ENCODE results near the gene AKIRIN2.
"Not testable (repeated sequence)": the region's sequence is repeated elsewhere in the genome, so short reads cannot be mapped to it uniquely, and the experiment has no call there.

The AKIRIN2 gene

DNA sequence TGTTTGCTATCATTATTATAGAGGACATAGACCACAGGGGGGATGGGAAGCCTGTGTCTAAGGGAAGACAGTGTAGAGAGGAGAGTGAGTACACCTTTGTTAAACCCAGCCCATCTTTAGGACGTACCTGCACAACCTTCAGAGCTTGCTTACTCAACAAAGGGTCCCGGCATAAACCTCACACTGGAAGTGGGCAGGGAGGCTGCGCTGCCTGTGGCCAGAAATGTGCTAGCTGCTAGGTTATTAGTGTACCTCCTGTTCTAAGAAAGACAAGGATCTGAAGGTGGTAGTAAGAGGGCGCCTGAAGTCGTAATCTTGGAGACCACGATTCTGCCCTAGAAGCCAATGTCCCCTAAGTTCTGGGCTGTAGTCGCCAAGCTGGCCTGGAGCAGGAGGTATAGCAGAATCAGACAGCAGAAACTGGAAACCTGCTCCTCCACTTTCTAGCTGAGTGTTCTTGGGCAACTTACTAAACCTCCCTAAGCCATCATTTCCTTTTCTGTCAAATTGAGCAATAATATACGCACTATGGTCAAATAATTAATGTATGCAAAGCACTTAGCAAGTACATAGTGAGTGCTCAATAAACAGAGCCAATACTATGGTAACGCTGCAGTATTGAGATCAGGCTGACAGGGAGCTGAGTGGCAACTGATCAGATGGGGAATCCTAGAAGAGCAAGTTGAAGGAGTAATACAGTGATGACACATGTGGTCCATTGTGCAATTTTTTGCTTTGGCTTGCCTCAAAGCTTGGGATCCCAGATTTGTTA is 16.8 kb upstream of the AKIRIN2 start:
- DNase-seq (ENCODE audit: low read depth): no peak

DNA sequence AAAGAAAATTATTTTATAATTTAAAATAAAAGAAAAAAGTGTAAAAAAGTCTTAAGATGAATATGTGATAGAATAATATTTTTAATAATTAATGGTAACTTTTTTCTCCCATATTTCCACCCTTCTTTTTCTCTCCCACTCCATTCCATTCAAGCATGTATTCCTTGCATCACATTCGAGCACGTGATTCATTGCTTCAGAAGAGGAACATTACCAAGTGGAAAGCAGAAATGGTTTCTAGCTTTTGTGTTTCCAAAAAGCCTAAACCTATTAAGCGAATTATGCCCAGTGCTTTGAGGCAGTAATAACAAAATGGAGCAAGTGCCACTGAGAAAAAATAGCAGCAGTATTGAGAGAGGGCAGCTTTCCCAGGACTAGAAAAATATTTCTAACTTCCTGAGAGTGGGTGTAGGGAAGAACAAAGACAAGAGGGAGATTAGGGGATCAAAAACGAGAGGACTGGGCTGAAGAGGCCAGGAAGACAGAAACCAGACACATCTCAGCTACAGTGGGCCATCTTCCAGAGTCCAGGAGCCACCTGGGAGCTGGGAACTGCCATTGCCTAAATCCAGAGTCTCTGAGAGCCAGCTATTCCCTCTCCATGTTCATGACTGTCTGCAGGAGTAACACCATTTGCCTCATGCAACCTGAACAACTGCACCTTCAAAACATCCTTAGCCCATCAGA is 15.0 kb upstream of the AKIRIN2 start:
- DNase-seq (ENCODE audit: low read depth): no peak

DNA sequence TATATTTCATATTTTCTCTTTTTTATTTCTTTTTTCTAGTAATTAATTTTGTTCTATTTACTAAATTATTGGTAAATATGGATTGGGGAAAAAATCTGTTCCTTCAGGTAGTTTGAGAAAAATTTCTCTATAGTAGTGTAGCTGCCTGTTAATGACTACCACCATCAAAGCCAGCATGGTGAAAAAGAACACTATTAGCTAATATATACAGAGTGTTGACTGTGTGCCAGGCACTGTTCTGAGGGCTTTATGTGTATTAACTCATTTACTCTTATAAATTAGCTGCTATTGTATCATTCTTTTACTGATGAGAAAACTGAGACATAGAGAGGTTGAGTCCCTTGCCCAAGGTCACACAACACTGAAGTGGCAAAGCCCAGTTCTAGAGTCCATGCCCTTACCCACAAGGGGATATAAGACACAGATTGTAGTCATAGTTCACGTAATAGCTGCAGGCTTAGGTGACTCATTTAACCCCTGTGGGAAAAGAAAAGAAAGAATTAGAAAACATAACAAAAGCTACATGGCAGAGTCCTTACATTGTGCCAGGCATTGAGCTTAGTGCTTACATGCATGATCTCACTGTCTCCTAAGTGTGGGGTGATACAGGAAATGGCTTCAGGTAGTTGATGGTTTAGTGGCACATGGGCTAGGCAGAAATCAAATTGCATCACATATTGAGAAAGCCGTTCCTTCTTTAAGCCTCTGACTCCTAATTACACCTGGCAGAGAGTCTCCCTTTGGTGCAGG is 12.2 kb upstream of the AKIRIN2 start:
- no peak for DNase-seq (ENCODE audit: low read depth)

DNA sequence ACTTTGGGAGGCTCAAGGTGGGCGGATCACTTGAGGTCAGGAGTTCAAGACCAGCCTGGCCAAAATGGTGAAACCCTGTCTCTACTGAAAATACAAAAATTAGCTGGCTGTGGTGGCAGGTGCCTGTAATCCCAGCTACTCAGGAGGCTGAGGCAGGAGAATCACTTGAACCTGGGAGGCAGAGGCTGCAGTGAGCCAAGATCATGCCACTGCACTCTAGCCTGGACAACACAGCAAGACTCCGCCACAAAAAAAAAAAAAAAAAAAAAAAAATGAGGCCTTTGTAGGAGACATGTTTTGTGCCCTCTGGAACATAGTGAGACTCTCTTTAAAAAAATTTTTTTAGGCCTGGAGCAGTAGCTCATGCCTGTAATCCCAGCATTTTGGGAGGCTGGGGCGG is 10.7 kb upstream of the AKIRIN2 start:
- not testable (repeated sequence) for DNase-seq (ENCODE audit: low read depth)

DNA sequence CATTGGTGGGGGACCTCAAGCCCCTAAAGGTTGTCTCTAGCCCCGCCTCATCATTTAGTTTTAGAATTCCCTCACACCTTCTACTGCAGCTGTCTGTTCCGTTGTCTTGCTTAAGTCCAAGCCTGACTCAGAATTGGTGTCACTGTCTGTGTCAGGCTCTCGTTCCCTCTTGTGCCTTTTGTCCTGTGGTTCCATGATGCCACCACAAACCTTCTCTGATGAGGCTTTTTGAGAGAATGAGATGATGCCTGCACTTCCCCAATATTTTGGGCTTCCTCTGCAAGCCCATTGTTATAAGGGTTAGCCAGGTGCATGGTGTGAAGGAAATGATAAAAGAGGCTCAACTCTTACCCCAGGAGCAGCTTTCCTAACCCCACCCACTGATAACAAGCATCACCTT is 8.1 kb upstream of the AKIRIN2 start:
- DNase-seq (ENCODE audit: low read depth): no peak

DNA sequence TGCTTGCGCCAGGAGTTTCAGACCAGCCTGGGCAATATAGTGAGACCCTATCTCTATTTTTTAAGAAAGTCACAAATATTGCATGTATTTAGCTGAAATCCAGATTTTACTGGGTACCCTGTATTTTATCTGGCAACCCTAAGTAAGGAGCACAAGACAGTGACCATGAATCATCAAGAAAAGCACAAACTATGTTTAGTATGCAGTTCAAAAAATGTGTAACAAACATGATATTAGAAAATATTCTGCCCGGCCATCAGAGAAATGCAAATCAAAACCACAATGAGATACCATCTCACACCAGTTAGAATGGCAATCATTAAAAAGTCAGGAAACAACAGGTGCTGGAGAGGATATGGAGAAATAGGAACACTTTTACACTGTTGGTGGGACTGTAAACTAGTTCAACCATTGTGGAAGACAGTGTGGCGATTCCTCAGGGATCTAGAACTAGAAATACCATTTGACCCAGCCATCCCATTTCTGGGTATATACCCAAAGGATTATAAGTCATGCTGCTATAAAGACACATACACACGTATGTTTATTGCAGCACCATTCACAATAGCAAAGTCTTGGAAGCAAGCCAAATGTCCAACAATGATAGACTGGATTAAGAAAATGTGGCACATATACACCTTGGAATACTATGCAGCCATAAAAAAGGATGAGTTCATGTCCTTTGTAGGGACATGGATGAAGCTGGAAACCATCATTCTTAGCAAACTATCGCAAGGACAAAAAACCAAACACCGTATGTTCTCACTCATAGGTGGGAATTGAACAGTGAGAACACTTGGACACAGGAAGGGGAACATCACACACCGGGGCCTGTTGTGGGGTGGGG is 6.8 kb upstream of the AKIRIN2 start:
- DNase-seq (ENCODE audit: low read depth): not testable (repeated sequence)

DNA sequence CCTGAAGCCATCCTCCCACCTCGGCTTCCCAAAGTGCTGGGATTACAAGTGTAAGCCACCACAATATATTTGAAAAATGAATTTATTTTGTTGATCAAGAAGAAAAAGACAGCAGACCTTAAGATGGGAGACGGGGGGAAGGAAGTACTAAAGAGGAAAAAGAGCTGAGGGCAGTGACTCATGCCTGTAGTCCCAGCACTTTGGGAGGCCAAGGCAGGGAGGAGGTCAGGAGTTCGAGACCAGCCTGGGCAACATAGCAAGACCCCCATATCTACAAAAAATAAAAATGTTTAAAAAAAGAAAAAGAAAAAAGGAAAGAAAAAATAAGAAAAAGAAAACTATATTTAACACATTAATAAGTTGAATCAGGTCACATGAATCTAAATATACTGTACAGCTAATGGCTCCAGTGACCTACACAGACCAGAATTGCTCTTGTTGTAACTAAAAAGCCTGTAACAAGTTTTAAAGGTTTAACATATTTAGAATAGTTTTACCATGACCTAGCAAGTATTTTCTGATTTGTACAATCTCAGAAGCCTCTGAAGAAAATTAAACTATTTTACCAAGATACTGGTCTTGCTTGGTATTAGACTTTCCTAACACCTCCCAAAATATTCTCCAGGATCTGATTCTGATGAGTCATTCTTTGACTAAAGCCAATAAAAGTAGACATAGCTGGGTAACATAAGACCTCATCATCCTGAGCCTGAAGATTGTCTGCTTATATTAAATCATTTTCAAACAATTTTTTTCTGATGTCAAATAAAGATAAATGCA is 4.3 kb upstream of the AKIRIN2 start:
- DNase-seq (ENCODE audit: low read depth): no peak

DNA sequence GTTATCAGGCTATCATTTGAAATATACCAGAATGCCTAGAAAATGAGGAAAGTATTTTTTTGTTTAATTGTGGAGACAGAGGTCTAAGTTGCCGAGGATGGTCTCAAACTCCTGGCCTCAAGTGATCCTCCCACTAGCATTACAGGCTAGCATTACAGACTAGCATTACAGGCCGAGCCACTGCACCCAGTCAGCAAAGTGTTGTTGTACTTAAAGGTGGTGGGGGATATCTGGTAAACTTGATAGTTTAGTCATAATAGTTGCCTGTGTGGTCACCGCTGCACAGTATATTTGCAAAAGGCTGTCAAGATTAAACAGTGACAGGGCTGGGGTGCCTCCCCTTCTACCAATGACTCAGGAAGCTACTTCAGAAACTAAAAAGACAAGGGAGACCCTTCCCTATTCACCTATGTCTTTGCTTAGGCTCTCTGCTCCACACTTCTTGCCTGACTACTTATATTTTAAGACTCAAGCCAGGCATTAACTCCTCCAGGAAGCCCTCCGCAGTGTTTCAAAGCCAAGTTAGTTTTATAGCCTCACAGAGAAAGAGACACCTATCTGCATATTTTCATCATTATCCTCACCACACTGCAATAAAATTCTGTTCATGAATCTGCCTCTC is 3.1 kb upstream of the AKIRIN2 start:
- no peak for DNase-seq (ENCODE audit: low read depth)

DNA sequence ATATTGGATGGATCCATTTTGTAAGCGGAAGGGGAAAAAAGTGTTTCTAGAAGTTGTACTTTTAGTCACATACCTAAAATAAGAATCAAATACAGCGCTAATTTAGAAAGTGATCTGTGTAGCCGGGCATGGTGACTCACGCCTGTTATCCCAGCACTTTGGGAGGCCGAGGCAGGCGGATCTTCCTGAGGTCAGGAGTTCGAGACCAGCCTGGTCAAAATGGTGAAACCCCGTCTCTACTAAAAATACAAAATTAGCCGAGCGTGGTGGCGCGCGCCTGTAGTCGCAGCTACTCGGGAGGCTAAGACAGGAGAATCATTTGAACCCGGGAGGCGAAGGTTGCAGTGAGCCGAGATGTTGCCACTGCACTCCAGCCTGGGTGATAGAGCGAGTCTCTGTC is 1.0 kb upstream of the AKIRIN2 start:
- not testable (repeated sequence) for DNase-seq (ENCODE audit: low read depth)

DNA sequence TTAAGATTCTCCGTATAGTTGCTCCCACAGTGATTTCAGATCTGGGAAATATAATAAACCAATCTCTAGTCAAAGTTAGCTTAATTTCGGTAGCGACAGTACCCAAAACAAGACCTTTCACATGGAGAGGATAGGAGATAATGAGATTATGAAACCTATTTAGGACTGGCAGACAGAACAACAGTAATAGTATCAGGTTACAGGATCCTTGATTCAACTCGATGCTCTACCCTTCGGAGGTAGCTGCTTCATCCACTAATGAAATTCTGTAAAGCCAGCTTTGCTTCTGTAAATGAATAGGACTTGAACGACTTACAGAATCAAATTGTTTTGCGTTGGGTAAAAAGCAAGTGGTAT is 534 bp upstream of the AKIRIN2 start:
- no peak for DNase-seq (ENCODE audit: low read depth)

DNA sequence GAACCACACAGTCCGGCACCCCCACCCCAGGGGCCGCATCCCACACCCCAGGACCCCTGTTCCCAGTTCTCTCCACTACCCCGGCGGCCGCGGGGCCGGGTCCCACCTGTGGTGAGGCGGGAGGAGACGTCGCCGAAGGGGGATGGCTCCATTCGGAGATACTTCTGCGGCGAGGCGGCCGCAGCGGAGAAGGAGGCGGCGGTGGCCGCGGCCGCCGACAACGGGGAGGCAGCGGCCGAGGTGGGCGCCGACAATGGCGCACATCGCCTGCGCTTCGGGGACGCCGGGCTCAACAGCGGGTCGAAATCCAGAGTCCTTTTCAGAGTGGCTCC is 723 bp downstream of the AKIRIN2 start:
- DNase-seq (ENCODE audit: low read depth): no peak

DNA sequence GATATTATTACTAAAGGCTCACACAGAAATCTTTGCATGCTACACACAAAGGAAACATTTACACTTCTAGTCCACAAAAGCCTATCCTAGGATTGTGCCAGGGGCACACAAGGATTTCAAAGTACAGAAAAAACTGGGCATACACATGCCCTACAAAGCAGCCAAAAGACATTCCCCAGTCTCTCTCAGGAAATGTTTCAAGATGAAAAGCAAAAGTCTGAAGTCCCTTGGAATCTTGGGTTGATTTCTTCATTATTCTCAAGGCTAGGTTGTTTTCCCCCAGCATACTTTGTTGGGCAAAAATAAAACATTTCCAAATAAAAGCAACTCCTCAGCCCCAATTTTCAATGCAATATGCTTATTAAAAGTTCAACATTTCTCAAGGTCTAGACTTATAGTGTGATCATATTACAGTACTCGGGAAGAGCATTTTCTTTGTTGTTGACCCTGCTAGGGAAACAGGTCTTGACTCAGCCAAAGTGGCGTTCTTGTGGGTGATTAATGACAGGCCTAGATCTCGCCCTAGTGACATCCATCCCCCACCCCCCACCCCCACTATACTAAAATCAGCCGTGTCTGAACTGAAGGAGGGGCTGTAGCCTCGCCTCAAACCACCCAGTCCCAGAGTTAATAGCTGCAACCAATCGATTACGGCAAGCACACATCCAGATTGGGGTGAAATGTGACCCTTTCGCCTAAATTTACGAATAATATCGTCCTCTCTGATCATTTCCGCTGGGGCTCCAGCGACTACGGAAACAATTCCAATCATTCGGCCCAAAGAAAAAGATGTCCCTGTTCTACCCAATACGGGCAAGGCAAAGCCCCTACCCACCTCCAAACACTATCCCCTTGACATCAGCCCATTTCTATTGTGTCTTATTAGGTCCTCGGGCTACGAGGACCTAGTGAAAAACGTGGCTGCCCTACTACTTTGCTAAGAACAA is 1.4 kb downstream of the AKIRIN2 start:
- DNase-seq (ENCODE audit: low read depth): peak; percentile 4

DNA sequence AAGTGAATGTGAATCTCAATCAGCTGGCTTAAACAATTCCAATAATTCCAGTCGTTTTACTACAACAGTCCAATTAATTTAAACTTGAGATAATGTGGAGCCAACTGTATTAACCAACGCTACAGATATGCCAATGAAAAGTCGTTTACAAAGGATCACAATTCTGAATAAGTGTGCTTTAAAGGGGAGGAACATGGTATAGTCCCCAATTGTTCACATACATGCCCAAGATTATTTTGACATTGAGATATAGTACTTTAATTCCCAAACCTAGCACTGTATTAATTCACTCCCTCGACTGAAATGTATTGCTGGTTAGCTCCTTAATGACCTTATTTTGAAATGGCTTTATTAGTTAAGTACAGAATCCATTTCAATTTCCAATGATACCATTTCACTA is 2.5 kb downstream of the AKIRIN2 start:
- DNase-seq (ENCODE audit: low read depth): no peak

DNA sequence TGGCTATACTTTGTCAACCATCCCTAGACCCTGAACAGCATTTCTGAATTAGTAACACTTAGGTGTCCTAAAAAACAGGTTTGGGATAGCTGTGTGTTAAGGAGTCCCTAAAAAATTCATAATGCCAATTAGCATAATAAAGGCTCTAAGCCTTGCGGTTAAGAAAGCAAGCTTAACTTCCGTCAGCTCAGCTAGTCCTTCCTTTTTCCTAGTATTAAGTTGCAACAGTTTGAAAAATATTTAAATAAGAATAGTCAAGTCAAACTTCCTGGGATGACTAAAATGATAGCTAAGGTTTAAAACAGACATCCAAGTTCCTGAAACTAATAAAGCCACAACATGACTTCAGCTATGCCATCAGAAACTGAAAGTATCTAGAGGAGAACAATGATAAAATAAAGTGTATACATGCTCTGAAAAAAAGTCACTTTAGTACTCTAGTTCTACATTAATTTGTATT is 3.5 kb downstream of the AKIRIN2 start:
- no peak for DNase-seq (ENCODE audit: low read depth)

DNA sequence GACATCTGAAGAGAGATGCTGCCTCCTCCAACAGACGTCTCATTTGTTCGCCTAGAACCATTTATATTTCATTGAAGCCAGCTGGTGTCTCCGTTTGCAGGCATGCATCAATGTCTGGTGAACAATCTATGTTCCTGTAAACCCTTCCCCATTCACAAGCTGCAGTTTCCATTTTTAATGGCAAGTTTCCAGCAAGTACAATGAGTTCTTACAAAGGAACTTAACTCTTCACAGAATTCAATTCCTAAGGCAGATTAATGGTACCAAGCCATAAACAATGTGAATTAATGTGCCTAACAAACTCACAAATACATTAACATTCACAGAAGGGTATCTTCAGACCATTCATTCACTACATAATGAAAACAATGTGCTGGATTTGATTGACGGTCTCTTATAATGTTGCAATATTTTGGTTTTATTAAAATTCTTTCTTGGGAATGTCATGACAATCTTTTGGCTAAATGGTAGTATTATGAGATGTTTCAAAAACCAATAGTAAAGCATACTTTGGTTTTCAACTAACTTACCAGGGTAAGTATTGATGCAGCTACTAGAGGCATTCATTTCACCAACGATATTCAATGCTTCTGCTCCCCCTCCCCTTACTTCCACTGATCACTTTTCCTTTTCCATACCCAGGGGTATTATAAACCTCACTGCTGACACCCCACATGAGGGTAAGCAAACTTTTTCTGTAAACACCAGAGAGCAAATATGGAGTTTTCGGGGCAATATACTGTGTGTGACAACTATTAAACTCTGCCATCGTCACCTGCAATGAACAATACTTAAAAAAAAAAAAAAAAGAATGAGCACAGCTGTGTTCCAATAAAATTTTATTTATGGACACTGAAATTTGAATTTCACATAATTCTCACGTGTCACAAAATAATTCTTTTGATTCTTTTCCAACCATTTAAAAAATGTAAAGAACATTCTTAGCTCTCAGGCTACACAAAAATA is 4.2 kb downstream of the AKIRIN2 start:
- no peak for DNase-seq (ENCODE audit: low read depth)

DNA sequence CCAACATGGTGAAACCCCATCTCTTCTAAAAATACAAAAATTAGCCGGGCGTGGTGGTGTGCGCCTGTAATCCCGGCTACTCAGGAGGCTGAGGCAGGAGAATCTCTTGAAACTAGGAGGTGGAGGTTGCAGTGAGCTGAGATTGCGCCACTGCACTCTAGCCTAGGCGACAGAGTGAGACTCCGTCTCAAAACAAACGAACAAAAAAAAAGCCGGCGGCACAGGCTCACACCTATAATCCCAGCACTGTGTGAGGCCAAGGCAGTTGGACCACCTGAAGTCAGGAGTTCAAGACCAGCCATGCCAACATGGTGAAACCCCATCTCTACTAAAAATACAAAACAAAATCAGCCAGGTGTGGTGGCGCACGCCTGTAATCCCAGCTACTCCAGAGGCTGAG is 5.2 kb downstream of the AKIRIN2 start:
- not testable (repeated sequence) for DNase-seq (ENCODE audit: low read depth)

DNA sequence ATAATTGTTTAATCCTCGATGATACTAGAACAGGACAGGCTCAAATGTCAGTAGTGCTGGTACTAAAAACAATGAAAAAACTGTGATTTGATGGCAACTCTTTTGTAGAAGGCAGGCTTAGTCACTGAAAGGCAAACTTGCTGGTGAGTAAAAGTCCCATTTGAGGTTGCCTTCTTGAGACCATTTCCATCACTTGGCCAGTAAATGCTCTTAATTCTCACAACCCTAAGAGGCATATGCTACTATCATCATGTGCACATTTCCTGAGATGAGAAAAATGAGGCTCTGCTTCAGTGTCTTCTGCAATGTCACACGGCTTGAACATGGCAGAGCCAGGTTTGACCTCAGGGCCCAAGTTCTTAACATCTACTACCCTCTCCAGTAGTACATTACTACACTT is 9.9 kb downstream of the AKIRIN2 start:
- DNase-seq (ENCODE audit: low read depth): no peak

DNA sequence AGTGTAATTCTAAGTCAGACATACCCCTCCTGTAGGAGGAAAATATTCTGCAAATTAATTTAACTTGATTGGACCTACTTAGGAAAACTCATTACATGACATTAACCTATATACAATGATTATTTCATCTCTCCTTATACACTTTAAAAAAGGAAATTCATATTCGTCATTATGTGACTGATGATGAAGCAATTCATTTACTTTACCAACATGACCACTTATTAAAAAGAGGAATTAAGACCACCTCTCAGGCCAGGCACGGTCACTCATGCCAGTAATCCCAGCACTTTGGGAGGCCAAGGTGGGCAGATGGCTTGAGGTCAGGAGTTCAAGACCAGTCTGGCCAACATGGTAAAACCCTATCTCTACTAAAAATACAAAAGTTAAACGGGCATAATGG is 11.6 kb downstream of the AKIRIN2 start:
- DNase-seq (ENCODE audit: low read depth): no peak

DNA sequence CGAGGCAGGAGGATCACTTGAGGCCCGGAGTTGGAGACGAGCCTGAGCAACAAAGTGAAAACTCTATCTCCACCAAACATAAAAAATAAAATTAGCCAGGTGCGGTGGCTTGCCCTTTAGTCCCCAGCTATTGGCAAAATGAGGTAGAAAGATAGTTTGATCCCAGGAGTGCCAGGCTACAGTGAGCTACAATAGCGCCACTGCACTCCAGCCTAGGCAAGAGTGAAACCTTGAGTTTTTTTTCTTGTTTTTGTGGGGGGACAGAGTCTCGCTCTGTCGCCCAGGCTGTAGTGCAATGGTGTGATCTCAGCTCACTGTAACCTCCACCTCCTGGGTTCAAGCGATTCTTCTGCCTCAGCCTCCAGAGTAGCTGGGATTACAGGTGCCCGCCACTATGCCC is 14.1 kb downstream of the AKIRIN2 start:
- not testable (repeated sequence) for DNase-seq (ENCODE audit: low read depth)

All from activated T-helper 1 cell treated with Interleukin-2 at 50 U/mL for 16 hours (primary cell).